OCI-LY7 (cell line): Measurements from ENCODE around the gene SNRNP27.

Experiments
- CTCF ChIP-seq: fragments of 200-600 bp; sonication (generic); conservative IDR thresholded peaks from 2 replicates; pipeline ENCODE4 v1.5.1; 2014; ENCODE audit warnings: mild to moderate bottlenecking, antibody characterized with exemption, low read length, moderate library complexity, mixed read lengths
- EZH2phosphoT487 ChIP-seq: fragments of 200-600 bp; sonication (generic); IDR thresholded peaks from 2 replicates; pipeline ENCODE4 v1.6.1; 2018; ENCODE audit warnings: low read depth, borderline replicate concordance, mild to moderate bottlenecking, mixed run types, antibody characterized with exemption, low read length, moderate library complexity, mixed read lengths

- TF ChIP-seq CTCF, result no peak
- TF ChIP-seq EZH2phosphoT487, result no peak
Observed at GRCh38 chr2:69888451-69888850, 5.3 kb upstream of the SNRNP27 start.
